ENCODE measurements around the gene RMND1. TPM values are rescaled to one million over a fixed set of nuclear protein-coding genes. Genes with fewer than 3 reads are reported as not detected.

RMND1 gene
- total and polyA plus RNA-seq, 2 of the 13 experiments (the other 11 are each of a cell fraction or from before 2014, with no cell fraction given), result 34.0 to 72.5 TPM

DNA sequence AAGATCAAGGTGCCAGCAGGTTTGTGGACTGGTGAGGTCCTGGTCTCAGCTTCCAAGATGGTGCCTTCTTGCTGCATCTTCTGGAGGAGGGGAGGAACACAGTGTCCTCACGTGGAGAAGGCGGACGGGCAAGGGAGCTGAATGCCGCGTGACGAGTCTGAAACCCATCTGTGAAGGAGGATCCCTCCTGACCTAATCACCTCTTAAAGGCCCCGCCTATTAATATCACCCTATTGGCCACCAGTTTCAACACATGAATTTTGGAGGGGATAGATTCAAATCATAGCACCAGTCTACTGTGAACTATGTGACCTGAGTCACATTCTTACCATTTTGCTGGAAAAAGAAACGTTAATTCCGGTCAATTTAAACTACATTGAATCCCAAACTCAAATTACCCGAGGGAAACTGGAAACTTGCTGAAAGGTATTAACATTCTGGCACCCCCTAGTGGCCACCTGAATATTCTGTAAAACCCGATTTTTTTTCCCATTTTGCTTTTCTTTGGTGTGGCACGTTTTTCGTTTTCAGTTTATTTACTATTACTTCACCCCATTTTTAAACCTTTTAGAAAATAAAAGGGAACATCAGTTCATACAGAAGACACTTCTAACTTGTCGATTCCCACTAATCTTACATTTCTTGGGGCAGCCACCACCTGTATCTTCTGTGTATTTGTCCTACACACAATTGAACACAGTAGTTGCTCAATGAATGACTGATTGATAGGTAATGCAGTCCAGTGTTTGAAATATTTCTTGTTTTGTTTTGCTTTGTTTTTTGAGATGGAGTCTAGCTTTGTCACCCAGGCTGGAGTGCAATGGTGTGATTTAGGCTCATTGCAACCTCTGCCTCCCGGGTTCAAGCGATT, 24.0 kb upstream of the RMND1 start (continued):
- TF ChIP-seq, protein P1, sequence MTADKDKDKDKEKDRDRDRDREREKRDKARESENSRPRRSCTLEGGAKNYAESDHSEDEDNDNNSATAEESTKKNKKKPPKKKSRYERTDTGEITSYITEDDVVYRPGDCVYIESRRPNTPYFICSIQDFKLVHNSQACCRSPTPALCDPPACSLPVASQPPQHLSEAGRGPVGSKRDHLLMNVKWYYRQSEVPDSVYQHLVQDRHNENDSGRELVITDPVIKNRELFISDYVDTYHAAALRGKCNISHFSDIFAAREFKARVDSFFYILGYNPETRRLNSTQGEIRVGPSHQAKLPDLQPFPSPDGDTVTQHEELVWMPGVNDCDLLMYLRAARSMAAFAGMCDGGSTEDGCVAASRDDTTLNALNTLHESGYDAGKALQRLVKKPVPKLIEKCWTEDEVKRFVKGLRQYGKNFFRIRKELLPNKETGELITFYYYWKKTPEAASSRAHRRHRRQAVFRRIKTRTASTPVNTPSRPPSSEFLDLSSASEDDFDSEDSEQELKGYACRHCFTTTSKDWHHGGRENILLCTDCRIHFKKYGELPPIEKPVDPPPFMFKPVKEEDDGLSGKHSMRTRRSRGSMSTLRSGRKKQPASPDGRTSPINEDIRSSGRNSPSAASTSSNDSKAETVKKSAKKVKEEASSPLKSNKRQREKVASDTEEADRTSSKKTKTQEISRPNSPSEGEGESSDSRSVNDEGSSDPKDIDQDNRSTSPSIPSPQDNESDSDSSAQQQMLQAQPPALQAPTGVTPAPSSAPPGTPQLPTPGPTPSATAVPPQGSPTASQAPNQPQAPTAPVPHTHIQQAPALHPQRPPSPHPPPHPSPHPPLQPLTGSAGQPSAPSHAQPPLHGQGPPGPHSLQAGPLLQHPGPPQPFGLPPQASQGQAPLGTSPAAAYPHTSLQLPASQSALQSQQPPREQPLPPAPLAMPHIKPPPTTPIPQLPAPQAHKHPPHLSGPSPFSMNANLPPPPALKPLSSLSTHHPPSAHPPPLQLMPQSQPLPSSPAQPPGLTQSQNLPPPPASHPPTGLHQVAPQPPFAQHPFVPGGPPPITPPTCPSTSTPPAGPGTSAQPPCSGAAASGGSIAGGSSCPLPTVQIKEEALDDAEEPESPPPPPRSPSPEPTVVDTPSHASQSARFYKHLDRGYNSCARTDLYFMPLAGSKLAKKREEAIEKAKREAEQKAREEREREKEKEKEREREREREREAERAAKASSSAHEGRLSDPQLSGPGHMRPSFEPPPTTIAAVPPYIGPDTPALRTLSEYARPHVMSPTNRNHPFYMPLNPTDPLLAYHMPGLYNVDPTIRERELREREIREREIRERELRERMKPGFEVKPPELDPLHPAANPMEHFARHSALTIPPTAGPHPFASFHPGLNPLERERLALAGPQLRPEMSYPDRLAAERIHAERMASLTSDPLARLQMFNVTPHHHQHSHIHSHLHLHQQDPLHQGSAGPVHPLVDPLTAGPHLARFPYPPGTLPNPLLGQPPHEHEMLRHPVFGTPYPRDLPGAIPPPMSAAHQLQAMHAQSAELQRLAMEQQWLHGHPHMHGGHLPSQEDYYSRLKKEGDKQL (CRISPR knock-in tag; IDR thresholded peaks at IDR 0.05; ENCODE audit: low read depth), result no peak
- TF ChIP-seq MXD4 (CRISPR knock-in tag; IDR thresholded peaks at IDR 0.05), result no peak
- TF ChIP-seq RARA (CRISPR knock-in tag; IDR thresholded peaks at IDR 0.05), result no peak
- TF ChIP-seq MAZ (IDR thresholded peaks at IDR 0.05; ENCODE audit: borderline replicate concordance, low read depth, low read length), result no peak
- no peak for TF ChIP-seq MAZ (CRISPR knock-in tag; IDR thresholded peaks at IDR 0.05; ENCODE audit: low read depth)
- TF ChIP-seq MAFF (IDR thresholded peaks at IDR 0.05; ENCODE audit: low read depth, low read length), result no peak
- TF ChIP-seq, protein P2, sequence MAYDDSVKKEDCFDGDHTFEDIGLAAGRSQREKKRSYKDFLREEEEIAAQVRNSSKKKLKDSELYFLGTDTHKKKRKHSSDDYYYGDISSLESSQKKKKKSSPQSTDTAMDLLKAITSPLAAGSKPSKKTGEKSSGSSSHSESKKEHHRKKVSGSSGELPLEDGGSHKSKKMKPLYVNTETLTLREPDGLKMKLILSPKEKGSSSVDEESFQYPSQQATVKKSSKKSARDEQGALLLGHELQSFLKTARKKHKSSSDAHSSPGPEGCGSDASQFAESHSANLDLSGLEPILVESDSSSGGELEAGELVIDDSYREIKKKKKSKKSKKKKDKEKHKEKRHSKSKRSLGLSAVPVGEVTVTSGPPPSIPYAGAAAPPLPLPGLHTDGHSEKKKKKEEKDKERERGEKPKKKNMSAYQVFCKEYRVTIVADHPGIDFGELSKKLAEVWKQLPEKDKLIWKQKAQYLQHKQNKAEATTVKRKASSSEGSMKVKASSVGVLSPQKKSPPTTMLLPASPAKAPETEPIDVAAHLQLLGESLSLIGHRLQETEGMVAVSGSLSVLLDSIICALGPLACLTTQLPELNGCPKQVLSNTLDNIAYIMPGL (CRISPR knock-in tag; IDR thresholded peaks at IDR 0.05; ENCODE audit: borderline replicate concordance in 1 of 2, low read depth in 1 of 2), result 0 out of 4 replicates have a peak, but pooled peaks of 1 of the 2 experiments have one; percentile 22
- TF ChIP-seq SAP130 (CRISPR knock-in tag; IDR thresholded peaks at IDR 0.05; ENCODE audit: low read depth), result no peak
- peak; percentile 52; the same call in 1 of the 2 replicates for TF ChIP-seq SP4 (CRISPR knock-in tag; IDR thresholded peaks at IDR 0.05)
- TF ChIP-seq, protein P3, sequence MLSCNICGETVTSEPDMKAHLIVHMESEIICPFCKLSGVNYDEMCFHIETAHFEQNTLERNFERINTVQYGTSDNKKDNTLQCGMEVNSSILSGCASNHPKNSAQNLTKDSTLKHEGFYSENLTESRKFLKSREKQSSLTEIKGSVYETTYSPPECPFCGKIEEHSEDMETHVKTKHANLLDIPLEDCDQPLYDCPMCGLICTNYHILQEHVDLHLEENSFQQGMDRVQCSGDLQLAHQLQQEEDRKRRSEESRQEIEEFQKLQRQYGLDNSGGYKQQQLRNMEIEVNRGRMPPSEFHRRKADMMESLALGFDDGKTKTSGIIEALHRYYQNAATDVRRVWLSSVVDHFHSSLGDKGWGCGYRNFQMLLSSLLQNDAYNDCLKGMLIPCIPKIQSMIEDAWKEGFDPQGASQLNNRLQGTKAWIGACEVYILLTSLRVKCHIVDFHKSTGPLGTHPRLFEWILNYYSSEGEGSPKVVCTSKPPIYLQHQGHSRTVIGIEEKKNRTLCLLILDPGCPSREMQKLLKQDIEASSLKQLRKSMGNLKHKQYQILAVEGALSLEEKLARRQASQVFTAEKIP (CRISPR knock-in tag; IDR thresholded peaks at IDR 0.05; ENCODE audit: borderline replicate concordance), result no peak
- TF ChIP-seq ZMAT3 (CRISPR knock-in tag; conservative IDR thresholded peaks at IDR 0.05), result no peak
- TF ChIP-seq KMT2B (CRISPR knock-in tag; IDR thresholded peaks at IDR 0.05), result no peak
- TF ChIP-seq GTF2F1 (IDR thresholded peaks at IDR 0.05; ENCODE audit: low read length), result no peak
- TF ChIP-seq, protein P4, sequence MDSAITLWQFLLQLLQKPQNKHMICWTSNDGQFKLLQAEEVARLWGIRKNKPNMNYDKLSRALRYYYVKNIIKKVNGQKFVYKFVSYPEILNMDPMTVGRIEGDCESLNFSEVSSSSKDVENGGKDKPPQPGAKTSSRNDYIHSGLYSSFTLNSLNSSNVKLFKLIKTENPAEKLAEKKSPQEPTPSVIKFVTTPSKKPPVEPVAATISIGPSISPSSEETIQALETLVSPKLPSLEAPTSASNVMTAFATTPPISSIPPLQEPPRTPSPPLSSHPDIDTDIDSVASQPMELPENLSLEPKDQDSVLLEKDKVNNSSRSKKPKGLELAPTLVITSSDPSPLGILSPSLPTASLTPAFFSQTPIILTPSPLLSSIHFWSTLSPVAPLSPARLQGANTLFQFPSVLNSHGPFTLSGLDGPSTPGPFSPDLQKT (CRISPR knock-in tag; IDR thresholded peaks at IDR 0.05; ENCODE audit: borderline replicate concordance), result no peak
- no peak for TF ChIP-seq PAX8 (CRISPR knock-in tag; IDR thresholded peaks at IDR 0.05; ENCODE audit: borderline replicate concordance)
- TF ChIP-seq ZNF24 (IDR thresholded peaks at IDR 0.05), result no peak
- TF ChIP-seq, protein P5, sequence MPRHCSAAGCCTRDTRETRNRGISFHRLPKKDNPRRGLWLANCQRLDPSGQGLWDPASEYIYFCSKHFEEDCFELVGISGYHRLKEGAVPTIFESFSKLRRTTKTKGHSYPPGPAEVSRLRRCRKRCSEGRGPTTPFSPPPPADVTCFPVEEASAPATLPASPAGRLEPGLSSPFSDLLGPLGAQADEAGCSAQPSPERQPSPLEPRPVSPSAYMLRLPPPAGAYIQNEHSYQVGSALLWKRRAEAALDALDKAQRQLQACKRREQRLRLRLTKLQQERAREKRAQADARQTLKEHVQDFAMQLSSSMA (CRISPR knock-in tag; IDR thresholded peaks at IDR 0.05), result no peak

Data from HepG2 (cell line).